GM04504 (cell line): Measurements from ENCODE around the gene TBC1D16.
A peak's percentile ranks its signal among the peaks of the same experiment; 100 is the strongest.
"Not testable (repeated sequence)": the region's sequence is repeated elsewhere in the genome, so short reads cannot be mapped to it uniquely, and the experiment has no call there.

Experiments
- DNase-seq: peaks from one replicate; pipeline ENCODE4 v3.0.0-alpha.2; 2012; ENCODE audit warnings: low read depth

TBC1D16 gene

DNA sequence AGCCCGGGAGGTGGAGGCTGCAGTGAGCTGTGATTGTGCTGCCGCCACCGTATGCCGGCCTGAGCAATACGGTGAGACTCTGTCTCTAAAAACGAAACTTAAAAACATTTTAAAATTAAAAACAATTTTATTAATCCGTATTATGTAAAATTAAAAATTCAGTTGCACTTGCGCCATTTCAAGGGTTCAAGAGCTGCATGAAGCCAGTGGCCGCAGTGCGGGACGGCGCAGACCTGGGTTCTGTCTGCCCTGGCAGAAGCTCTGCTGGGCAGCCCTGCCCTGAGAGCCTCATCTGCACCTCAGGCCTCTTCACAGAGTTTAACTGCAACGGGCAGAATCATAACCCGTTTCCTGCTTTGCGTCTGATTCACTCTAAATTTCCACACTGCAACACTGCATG is 31.7 kb downstream of the TBC1D16 start:
- DNase-seq = no peak

DNA sequence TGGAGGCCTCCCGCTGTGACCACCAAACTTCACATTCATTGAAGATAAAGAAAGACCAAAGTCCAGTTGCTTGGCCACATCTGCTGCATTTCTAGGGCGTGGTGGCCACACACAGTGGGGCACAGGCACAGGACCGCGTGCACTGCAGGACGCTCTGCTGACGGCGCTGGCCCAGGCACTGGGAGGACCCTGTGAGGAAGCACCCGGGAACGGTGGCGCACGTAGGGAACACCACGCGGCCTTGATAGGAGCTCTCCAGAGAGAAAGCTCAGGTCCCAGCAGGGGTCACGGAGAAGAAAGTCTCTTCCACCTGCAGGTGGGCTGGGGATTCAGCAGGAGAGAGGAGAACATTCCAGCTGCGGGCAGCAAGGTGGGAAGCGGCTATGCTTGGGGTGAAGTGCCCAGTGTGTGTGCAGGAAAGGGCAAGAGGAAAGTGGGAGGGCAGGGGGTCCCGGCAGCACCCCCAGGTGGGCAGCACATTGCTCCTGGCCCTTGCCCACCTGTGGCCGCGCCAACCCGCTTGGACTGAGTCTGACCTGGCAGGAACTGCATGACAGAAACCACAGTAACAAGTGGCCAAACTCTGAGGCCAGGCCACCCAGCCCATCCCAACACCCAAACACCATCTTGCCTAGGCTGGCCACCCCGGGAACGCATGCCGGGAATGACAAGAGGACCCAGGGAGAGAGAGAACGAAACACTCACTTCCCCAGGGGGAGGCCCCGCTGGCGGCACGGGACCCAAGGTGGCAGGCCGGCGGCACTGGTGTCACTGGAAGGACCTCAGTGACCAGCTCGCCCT is 32.8 kb downstream of the TBC1D16 start:
- no peak for DNase-seq

DNA sequence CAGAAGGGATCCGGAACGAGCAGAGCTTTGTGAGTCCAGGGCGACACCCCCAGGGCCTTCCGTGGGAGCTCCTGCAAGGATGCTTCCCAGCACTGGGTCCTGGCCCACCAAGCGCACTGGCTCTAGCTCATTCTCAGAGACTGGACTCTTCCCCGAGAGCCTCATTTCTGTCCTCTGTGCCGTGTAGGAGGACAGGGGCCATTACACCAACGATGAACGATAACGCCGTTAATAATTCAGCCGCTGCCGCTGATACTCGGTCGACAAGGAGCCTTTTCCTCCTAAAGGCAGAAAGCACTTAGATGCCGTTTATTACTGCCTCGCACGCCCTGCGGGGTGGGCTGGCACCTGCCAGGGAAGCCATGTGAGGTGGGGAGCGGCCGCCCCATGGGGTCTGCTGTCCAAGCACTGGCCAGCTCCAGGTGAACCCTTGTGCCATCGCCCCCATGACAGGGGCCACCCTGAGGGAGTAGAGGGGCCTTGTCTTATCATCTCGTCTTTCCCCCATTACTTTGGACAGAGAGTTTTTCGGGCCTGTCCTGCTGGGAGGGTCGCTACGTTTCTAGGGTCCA is 33.5 kb downstream of the TBC1D16 start:
- no peak for DNase-seq

DNA sequence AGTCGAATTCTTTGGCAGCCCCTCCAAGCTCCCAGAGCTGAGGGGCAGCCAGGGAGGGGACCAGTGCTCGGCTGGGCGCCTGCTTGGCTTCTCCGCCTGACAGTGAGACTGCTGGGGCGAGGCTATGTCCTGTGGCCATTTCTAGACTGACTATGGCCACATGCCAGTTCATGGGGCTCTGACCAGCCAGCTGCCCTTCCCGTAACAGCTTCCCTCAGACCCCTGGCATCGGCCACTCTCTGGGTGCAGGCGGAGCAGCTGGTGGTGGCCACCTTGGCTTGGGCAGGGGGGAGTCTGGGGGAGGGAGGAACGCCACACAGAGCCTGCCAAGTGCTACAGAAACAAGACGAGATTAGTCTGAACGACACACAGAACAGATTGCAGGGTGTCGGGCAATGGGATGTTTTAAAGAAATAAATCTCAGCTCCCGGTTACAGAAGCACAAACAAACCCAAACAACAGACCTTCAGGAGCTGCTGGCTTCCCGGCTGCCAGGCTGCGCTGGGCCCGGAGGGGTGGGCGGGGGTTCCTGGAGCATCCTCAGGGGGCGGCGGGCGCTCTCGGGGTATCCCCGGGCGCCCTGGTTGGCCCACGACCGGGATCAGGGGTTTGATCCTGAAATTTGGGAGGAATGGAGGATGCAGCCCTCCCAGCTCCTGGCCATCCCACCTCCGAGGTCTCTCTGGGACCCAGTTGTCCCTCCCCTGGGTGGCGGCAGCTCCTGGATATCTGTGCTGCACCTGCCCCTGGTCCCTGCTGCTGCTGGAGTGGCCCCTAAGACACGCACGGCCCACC is 34.5 kb downstream of the TBC1D16 start:
- DNase-seq = no peak

DNA sequence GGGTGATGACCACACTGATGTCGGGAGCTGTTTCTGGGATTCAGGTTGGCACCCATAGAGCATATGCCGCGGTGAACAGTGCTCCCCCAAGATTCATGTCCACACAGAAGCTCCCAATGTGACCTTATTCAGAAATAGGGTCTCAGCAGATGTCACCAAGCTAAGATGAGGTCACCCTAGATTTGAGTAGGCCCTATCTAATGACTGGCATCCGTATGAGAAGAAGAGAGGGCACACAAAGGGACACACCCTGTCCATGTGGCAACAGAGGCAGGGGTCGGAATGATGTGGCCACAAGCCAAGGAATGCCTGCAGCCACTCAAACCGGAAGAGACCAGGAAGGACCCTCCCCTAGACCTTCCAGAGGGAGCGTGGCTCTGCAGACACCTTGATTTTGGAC is 35.5 kb downstream of the TBC1D16 start:
- DNase-seq = no peak

DNA sequence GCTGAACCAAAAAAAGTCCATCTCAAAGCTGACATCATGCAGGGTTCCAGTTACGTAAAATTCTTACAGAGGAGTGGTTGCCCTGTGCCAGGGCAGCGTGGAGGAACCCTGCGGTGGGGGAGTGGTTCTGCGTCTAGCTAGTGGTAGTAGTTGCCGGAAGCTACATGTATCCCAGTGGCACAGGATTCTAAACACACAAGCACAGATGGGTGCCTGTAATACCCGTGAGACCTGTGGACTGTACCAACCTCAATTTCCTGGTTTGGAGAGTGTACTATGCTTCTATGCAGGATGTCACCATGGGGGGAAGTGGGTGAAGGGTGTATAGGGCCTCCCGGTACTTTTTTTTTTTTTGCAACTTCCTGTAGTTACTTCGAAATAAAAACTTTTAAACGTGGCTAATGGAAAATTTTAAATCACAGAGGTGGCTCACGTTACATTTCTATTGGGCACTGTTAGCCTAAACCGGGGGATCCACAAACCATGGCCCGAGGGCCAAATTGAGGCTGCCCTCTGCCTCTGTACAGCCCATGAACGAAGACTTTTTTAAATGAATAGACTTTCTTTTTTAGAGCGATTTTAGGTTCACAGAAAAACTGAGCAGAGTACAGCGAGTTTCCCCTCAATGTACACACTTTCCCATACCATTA is 38.5 kb downstream of the TBC1D16 start:
- DNase-seq = no peak

DNA sequence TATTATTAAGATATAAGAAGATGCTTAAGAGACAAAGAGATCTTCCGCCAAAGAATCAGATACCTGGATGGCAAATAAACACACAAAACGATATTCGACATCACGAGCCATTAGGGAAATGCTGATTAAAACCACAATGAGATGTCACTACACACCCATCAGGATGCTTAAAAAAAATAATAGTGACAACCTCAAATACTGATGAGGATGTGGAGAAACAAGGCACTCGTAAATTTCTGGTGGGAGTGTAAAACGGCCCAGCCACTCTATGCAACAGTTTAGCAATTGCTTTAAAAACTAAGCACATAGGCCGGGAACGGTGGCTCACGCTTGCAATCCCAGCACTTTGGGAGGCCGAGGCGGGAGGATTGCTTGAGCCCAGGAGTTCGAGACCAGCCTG is 39.4 kb downstream of the TBC1D16 start:
- no peak for DNase-seq

DNA sequence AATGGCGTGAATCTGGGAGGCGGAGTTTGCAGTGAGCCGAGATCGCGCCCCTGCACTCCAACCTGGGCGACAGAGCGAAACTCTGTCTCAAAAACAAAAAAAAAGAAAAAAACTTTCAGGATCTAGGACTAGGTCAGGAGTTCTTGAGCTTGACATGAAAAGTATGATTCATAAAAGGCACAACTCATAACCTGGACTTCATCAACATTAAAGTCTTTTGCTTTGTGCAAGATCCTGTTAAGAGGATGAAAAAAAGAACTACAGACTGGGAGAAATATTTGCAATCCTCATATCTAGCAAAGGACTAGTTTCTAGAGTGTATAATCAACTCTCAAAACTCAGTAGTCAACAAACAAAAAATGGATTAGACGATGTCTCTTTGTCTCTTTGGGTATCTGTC is 40.0 kb downstream of the TBC1D16 start:
- DNase-seq = no peak

DNA sequence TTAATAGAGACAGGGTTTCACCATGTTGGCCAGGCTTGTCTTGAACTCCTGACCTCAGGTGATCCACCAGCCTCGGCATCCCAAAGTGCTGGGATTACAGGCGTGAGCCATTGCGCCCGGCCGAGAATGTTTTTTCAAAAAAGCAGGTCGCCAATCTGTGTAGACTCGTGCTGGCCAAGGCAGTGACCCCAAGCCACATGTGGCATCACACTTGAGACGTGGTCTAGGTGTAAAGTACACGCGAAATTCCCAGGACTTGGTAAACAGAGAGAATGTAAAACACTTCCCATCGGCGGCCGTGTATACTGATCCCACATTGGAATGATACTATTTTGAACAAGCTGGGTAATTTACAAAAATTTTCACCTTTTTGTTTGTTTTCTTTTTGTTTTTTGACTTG is 41.1 kb downstream of the TBC1D16 start:
- DNase-seq = no peak

DNA sequence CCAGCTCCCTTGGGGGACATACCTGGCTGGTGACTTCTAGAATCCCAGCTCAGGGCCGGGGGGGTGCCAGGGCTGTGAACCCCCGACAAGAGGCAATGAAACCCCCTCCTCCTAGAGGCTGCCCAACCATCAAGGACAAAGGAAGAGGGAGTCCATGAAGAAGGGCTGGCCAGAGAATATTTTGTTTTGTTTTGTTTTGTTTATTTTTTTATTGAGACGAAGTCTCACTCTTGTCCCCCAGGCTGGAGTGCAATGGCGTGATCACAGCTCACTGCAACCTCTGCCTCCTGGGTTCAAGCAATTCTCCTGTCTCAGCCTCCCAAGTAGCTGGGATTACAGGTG is 41.5 kb downstream of the TBC1D16 start:
- DNase-seq = not testable (repeated sequence)

DNA sequence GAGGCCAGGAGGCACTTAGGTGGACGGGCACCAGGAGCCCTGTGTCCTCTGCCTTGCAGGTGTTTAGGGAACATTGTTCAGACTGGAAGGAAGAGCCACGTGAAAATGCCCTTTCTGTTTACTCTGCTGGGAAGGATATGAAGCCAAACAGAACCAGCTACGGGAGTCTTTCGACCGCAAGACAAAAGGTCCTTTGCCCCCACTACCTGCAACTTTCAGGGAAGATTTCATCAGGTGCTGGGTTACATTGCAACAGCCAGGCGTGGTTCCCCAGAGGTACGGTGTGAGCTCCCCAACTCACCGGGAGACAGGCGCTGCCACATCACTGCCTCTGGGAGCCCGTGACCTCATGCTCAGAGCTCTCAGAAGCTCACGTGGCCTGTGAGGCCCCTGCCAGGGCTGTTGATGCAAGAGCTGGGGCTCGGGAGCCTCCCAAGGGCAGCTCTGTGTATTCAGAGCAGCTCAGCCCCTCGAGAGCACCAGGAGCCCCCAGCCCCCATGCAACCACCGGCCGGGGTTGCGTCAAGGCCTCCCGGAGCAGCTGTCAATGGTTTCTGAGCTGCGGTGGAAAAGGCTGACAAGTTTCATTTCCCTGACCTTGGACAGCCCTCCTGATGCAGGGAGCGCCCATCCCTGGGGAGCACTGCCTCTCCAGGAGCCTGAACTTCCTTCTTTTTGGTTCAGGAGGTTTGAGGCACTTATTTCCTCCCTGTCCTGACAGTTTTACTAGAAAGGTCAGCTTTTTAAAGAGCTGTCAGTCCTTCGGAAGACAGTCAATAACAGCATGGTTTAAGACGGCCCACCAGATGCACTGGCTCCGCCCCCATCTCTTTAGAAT is 42.1 kb downstream of the TBC1D16 start:
- no peak for DNase-seq

DNA sequence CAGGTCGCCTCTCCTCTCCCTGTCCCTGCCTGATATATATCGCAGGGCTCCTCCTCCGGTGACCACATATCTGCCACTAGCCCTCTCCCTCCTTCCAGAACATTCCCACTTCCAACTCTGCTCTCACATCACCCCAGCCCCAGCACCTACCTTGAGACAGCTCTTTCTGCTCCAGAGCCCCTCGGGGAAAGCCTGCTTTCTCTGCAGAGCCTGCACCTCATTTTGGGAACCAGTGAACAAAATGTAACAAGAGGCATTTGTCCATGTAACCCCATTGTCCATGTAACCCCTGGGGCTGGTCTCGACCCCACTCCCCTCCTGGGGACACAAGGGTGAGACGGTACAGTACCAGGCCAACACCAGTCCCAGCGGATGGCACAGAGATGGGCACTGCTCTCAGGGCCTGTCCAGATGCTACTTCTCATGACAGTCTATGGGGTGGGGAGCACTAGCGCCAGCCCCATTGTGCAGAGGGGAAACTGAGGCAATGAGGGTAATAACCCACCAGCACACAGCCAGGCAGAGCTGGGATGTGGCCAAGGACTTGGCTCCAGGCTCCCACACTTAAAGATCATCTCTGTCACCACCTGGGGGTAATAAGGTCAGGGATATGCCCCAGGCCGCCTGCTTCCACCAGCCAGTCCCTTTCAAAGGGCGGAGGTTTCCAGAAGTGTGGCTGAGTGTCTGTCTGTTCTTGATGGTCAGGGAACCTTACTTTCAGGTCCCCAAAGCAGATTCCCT is 42.9 kb downstream of the TBC1D16 start:
- no peak for DNase-seq

DNA sequence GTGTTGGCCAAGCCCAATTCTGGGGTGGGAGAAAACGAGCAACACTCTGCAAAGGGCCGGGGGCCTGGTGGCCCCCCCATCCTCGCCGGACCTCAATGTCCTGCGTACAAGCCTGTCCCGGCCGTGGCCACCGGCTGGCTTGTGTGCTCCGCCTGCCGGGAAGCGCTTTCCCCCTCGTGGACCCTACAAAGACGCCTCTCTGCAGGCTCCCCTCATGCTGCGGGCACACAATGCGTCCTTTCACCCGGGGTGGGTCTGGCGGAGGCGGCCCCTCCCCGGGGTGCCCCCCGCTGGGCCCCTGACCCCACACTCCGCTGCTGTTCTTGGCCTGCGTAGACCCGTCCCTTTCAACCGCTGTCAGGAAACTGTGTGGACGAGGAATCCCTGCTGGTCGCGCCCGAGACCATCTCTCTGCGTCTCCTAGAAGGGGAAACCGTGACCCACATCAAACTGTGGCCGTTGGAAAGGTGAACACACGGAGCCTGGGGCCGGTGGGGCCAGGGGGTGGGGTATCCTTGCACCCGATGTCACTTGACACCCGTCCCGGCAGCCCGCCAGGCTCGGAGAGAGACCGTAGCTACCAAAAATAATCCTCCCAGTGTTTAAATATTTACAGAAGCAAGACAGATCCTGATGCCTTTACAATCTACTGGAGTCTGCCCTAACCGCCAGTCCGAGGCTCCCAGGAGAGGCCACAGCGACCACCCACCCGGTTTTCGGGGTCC is 43.6 kb downstream of the TBC1D16 start:
- DNase-seq = no peak

DNA sequence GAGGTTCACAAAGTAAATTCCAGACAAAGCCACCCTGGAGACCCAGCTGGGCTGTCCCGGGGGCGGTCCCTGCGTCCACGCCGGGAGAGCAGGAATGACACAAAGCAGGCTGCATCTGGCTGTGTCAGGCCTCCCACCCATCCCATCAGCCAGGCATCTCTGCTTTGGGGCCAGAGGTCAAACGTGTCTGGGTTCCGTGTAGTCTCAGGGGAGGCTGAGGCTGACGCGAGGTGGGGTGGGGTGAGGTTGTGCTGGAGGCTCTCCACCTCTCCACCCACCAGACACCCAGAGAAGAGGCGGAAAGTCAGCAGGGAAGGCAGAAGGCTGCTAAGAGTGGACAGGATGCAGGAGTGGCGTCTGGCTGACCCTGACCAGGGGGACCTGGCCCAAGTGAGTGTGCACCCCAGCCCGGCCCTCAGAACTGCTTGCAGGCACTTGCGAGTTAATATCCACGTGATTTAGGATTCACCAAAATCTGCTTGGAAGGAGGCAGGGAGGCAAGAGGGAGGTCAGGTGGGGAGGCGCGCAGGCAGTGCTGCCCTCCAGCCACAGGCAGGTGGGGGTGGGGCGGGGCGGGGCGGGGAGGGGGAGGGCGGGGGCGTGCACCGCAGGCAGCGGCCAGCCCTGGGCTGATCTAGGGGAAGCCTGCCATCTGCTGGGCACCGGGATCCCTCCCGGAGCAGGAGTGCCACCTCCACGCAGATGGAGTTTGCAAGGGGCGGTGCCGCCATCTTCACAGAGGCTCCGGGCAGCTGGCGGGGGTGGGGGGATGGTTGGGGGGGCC is 44.3 kb downstream of the TBC1D16 start:
- DNase-seq = peak; percentile 44

DNA sequence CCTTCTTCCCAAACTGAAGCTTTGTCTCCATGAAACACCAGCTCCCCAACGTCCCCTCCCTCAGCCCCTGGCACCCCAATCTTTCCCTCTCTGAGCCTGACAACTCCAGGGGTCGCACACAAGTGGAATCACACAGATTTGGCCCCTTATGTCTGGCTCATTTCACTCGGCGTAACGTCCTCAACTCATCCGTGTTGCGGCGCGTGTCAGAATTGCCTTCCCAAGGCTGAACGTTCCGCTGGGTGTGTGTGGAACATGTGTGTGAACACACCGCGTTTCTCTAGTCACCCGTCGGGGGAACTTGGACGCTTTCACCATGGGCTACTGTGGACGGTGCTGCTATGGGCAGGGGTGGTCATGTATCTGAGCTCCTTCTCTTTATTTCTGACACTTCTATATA is 45.0 kb downstream of the TBC1D16 start:
- no peak for DNase-seq

DNA sequence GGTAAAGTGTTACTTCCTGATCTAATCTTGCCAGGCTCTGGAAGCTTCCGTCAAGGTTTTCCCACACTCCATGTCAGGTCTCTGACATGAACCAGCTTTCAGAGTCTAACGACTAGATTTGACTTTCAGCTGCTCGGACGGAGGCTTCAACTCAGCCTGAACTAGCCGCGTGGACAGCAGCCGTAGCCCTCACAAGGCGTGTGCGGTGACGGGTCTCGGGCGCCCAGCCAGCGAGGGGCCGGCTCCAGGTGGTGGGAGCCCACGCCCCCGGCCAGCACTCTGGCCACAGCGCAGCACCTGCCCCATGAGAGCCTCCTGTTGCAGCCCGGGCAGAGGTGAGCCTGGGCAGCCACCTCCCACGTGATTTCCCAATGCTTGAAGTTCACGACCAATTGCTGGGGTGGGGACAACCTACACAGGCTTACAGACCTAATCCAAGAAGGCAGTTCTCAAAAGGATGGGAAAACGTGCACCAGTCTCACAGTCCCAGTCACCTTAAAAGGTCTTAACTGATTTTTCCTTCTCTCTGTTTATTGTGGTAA is 45.5 kb downstream of the TBC1D16 start:
- DNase-seq = no peak

DNA sequence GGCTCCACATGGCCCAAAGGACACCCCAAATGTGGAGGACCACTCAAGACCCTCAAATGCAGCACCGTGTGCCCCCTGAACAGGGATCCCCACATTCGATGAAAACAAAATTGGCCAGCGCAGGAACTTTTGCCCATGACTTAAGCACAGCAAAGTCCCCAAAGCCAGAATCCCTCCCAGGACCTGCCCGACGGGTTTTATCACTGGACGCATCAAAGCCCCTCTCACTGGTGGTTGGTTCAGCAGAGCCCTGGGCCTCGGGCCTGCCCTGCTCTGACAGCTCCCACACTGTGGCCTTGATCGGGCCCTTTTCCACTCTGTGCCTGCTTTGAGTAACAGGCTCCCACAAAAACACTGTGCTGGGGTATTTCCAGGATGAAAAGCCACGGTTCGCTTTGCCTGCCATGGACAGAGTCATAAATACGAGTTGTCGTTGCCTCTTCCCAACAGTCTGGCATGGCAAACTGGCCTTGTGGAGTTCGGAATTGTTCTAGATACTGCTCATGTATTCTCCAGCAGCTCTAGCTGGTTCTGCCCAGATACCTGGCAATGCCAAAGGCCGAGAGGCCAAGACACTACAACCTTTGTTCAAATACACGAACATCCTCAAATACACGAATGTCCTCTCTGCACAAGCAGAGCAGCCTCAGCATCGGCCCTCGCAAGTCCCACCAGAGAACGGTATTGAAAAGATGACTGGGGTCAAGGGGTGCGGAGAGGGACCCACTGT is 46.4 kb downstream of the TBC1D16 start:
- no peak for DNase-seq

DNA sequence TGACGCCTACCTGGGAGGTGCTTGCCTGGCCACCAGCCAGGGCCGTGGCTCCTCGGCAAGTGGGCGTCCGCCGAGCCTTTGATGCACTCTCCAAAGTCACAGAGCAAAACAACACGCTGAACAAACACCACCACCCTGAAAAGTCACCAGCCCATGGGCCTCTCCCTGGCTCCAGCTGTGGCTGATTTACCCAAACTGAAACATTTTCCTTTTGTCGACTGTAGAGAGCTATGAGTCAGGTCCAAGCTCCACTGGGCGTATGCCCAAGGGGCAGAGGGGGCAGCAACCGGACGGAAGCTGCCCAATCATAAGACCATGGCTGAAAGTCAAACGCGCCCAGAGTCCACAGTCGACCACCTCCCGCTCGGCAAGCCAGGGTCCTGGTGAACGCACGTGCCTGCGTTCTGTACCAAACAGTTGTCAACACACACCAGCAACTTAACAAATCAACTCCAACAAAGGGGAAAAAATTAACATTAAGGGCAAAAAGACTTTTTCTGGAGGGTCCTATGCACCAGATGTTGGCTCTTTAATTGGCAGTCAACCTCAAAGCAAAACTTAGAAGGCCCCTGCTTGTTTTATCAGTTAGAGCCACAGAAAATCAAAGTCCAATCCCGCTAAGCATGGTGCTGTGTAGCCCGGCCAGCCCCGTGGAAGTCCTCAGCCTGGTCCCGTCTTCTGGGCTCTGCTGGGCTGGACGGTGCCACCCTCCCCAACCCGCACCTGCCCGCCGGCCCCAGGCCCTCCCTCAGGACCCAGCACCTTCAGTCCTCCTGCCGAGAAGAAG is 47.3 kb downstream of the TBC1D16 start:
- peak; percentile 44 for DNase-seq
